A673 (cell line): Measurements from ENCODE around the gene YAF2. TPM values are rescaled to one million over a fixed set of nuclear protein-coding genes. Genes with fewer than 3 reads are reported as not detected.

Experiments
- BruUV-seq: library from RNA; stranded (reverse); fragments of 400-500 nt; replicated peaks from 2 replicates; lab custom pipeline; 2021; lab: Mats Ljungman, UMichigan
- CTCF ChIA-PET: fragments of 300-600 bp; sonication (Branson Sonifier 250); formaldehyde crosslinking; loops from one replicate; lab custom pipeline; 2022; ENCODE audit warnings: antibody characterized with exemption; lab: Charles Lee
- POLR2A ChIA-PET: fragments of 300-600 bp; sonication (Branson Sonifier 250); formaldehyde crosslinking; loops from one replicate; lab custom pipeline; 2022; ENCODE audit warnings: antibody characterized with exemption; ENCODE audit not compliant: low non-redundant PET; lab: Charles Lee
- DNase-seq: peaks from one replicate; pipeline ENCODE4 v3.0.0-alpha.2; 2015; ENCODE audit warnings: low spot score
- H3K27ac ChIP-seq: fragments of 200-600 bp; sonication (generic); 2 replicates; pipeline ENCODE4 v1.5.1; 2016; ENCODE audit warnings: mixed run types, low read depth, mild to moderate bottlenecking, mixed read lengths, antibody characterized with exemption, low read length; ENCODE audit not compliant: poor library complexity, severe bottlenecking
- H3K27me3 ChIP-seq: fragments of 200-600 bp; sonication (generic); replicated peaks from 2 replicates; pipeline ENCODE4 v1.6.1; 2017; ENCODE audit warnings: mixed run types, low read depth, mild to moderate bottlenecking, mixed read lengths, antibody characterized with exemption, low read length; ENCODE audit not compliant: insufficient read depth, poor library complexity
- H3K36me3 ChIP-seq: fragments of 200-600 bp; sonication (generic); 2 replicates; pipeline ENCODE4 v1.6.1; 2016; ENCODE audit warnings: mixed run types, mild to moderate bottlenecking, mixed read lengths, antibody characterized with exemption, low read length; ENCODE audit not compliant: insufficient read depth, poor library complexity, severe bottlenecking
- H3K4me1 ChIP-seq: fragments of 200-600 bp; sonication (generic); 2 replicates; pipeline ENCODE4 v1.6.1; 2017; ENCODE audit warnings: mixed run types, mild to moderate bottlenecking, mixed read lengths, antibody characterized with exemption, low read length; ENCODE audit not compliant: insufficient read depth, poor library complexity, severe bottlenecking
- H3K4me3 ChIP-seq: fragments of 200-600 bp; sonication (generic); 2 replicates; pipeline ENCODE4 v1.5.1; 2016; ENCODE audit warnings: low read depth, mixed run types, mild to moderate bottlenecking, mixed read lengths, low read length; ENCODE audit not compliant: poor library complexity, severe bottlenecking
- H3K9me3 ChIP-seq: fragments of 200-600 bp; sonication (generic); 2 replicates; pipeline ENCODE4 v1.6.1; 2016; ENCODE audit warnings: mixed run types, low read depth, mild to moderate bottlenecking, mixed read lengths, antibody characterized with exemption, low read length; ENCODE audit not compliant: poor library complexity, severe bottlenecking
- CTCF ChIP-seq: fragments of 300-800, 200-600 bp; sonication (generic); conservative IDR thresholded peaks from 2 replicates; pipeline ENCODE4 v1.5.1; 2017; ENCODE audit warnings: low read depth, mild to moderate bottlenecking, antibody characterized with exemption, low read length, moderate library complexity, mixed read lengths
- EZH2 ChIP-seq: fragments of 200-600 bp; sonication (generic); IDR thresholded peaks from 2 replicates; pipeline ENCODE4 v1.6.1; 2017; ENCODE audit warnings: borderline replicate concordance, low read depth, mild to moderate bottlenecking, mixed read lengths, antibody characterized with exemption, low read length; ENCODE audit not compliant: poor library complexity, severe bottlenecking
- intact Hi-C: fragments of 100-400 bp; cut with micrococcal nuclease; formaldehyde crosslinking; loops from one replicate; pipeline ENCODE4 v1.10.0; 2022; ENCODE audit not compliant: unreplicated experiment
- total RNA-seq: library from RNA; stranded (reverse); gene quantifications from 2 replicates; pipeline ENCODE4 v1.2.3, GENCODE V29; 2021

Gene YAF2
- total RNA-seq, 1 experiment from 2014 or later: 32.9 TPM

DNA sequence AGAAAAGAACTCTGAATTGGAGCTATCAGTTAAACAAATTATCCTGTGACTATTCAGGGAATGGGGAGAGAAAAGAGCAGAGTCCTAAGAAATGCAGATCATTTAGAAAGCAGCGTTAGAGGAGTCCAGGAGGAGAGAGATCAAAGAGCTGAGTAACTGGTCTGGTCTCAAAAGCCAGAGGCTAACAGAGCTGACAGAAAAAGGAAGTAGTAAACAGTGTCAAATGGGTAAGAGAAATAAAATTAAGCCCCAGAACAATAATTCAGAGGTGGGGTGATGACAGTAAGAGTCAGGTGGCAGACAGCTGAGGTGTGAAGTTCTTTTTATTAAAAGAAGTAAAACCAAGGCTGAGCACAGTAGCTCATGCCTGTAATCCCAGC is 112.7 kb downstream of the YAF2 start:
- CTCF ChIA-PET: no interaction called here
- TF ChIP-seq CTCF: no peak
- no peak for TF ChIP-seq EZH2

GRCh38 chr12:42124764-42125387 is 113.2 kb downstream of the YAF2 start:
- Histone ChIP-seq H3K9me3 (no peaks in the 10 kb centered on the region), H3K36me3 (no peaks in the 10 kb centered on the region), H3K4me3 (no peak overlapping the region), H3K27me3 (no peaks in the 10 kb centered on the region), H3K27ac (no peak overlapping the region), H3K4me1 (peaks cover 10% of the 10 kb centered on the region)
- ChIA-PET POLR2A (no interaction called here), CTCF (no interaction called here)
- BruUV-seq: no TSS peak
- intact Hi-C loops: loop anchor here (5.0 kb wide), 1 partner anchor 357 kb away; no protein-coding TSS in a partner anchor
- no peak for TF ChIP-seq EZH2
- TF ChIP-seq CTCF: no peak
- no peak for DNase-seq

More for the DNA sequence above, 112.7 kb downstream of the YAF2 start:
- Histone ChIP-seq H3K4me3 (no peak overlapping the region), H3K9me3 (no peaks in the 10 kb centered on the region), H3K36me3 (no peaks in the 10 kb centered on the region), H3K27ac (no peak overlapping the region), H3K27me3 (no peaks in the 10 kb centered on the region), H3K4me1 (peaks cover 15% of the 10 kb centered on the region)
- intact Hi-C loops: loop anchor here (5.0 kb wide), 1 partner anchor 357 kb away; no protein-coding TSS in a partner anchor
- BruUV-seq: no TSS peak
- POLR2A ChIA-PET: no interaction called here
- DNase-seq: no peak

GRCh38 chr12:42119085-42119633 is 118.9 kb downstream of the YAF2 start:
- TF ChIP-seq CTCF (no peak), EZH2 (no peak)
- DNase-seq: no peak
- Histone ChIP-seq H3K27me3 (no peaks in the 10 kb centered on the region), H3K27ac (no peak overlapping the region), H3K4me3 (no peak overlapping the region), H3K4me1 (no peaks in the 10 kb centered on the region), H3K9me3 (no peaks in the 10 kb centered on the region), H3K36me3 (no peaks in the 10 kb centered on the region)
- intact Hi-C loops: no loop called here
- BruUV-seq: no TSS peak
- POLR2A ChIA-PET: no interaction called here
- CTCF ChIA-PET: interaction anchor here (0.5 to 0.7 kb wide), 2 partner anchors 364 to 1173 kb away, joined by 3 to 7 read pairs; no protein-coding TSS in a partner anchor
